HUDEP-2 (cell line): Measurements from ENCODE around the gene UGT8.

Experiments
- DNase-seq, 76 experiments: peaks; one replicate each; lab custom pipeline; 2025; ENCODE audit not compliant: unreplicated experiment in 76 of 76; lab: John Stamatoyannopoulos, UW

The UGT8 gene

GRCh38 chr4:114677346-114677979 lies 78.9 kb downstream of the UGT8 start:
- no peak for DNase-seq

DNA sequence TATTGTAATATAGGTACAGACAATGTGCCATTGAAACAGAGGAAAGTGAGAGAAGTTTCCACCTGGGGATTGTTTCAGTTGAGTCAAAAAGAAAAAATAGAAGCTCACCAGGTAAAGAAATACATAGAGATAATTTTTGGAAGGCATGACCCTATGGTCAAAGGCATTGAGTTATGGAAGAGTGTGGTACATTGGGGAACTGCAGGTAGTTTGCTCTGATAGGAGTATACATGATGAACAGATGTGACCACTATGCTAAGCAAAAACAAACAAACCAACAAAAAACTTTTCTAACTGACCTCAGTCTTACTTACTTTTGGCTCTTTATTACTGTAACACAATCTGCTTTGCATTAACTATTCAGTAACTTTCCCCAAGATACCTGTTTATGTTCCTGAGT lies 85.9 kb downstream of the UGT8 start:
- DNase-seq = no peak

DNA sequence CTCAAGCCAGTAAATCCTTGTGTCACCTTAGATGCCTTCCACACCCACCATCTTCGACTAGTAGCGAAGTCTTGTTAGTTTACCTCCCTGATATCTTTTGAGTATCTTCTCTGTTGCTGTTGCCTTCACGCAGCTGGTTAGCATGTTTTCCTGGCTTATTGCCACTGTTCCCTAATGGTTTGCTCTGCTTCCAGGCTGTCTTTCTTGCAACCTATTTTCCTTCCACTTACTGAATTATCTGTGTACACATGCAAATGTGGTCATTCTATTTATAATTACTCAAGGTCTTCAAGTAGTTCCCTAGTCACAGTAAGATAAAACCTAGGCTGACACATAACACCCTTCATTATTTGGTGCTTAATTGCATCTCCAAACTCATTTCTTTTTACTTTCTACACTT lies 89.5 kb downstream of the UGT8 start:
- no peak for DNase-seq

DNA sequence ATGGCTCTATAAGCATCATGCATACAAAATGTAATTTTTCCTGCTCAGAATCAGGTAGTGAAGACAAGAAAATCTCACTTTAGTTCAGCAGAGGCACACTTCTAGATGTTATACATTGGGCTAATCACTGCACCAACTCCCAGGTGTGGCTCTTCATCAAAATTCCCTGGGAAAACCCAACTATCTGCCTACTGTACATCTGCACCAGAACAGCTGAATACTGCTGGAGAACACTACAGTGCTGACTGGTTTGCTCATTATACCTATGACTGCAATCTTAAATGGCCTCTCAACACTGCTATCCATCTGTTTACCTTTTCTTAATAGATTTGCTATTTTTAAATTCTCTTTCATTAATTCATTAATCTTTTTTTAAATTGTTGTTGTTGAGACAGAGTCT lies 92.0 kb downstream of the UGT8 start:
- no peak for DNase-seq

GRCh38 chr4:114691865-114692264 lies 93.3 kb downstream of the UGT8 start:
- no peak for DNase-seq

- no peak for DNase-seq
Observed at GRCh38 chr4:114692958-114693357, 94.4 kb downstream of the UGT8 start.

- peak in 11 of 76 experiments; percentile 0 to 28 (median 5) for DNase-seq
Observed at GRCh38 chr4:114694770-114695169, 96.2 kb downstream of the UGT8 start.

DNA sequence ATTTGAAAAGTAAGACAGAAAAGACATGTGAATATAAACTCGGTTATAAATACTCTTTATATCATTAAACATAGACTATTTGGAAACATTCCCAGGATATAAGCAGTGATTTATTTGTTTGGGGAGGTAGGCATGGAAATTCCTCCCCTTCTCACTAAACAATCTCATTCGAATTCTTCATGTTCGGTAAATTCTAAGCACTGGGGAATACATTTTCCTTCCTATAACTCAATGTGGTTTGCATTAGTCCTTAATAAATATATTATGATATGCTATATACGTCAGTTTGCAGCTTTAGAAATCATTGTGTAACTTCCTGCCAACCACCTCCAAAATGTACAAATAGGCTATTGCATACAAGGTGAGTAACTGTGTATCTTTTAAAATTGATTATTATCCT lies 99.6 kb downstream of the UGT8 start:
- DNase-seq = no peak

DNA sequence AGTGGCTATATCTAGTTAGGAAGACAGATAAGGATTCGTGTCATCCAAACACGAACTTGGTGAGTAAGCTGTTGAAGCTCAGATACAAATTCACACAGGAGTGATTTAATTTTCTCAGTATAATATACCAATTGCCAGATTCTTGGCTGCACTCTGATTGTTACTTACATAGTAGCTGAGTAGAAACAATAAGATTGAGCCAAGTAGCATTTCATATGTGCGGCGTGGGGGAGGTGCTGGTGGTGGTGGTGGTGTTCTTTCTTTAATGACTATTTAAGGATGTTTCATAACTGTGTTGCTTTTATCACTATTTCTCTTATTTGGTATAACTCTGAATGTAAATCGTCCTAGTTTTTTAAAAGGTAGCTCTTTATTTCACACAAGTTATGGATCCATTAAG lies 102.9 kb downstream of the UGT8 start:
- no peak for DNase-seq

- DNase-seq = no peak
Observed at GRCh38 chr4:114717432-114717831, 118.8 kb downstream of the UGT8 start.

DNA sequence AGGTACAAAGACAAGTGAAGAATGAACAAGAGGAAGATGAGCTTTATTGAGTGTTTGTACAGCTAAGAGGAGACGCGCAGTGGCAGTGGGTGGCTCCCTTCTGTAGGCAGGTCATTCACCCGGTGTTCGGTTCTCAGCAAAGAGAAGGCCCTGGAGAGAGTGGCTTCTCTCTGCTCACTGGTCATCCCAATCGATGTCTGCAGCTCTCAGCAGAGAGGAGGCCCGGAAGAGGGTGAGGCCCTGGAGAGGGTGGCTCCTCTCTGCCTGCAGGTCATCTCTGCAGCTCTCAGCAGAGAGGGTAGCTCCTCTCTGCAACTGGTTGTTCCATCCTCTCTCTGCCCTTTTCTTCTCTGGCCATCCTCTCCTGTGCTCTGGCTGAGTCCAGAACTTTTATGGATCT lies 126.5 kb downstream of the UGT8 start:
- DNase-seq = no peak

DNA sequence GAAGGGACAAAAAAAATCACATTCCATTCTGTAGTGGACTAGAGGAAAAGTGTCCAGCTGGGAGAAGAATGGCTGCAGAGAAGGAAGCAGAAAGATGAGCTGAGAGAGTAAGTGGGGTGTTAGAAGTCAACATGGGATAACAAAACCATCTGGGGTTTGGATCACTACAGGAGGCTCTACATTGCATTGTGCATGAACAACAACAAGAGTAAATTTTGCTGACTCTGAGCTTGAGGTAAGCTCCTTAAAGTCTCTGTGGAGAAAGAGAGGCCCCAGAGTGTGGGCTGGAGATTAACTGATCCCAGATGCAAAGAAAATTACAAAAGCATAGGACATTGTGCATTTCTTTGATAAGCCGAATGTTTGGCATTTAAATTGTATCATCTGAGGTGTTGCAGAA lies 128.9 kb downstream of the UGT8 start:
- DNase-seq = no peak
